WI38 (cell line): ENCODE data around the gene SUCLG2.
A peak's percentile ranks its signal among the peaks of the same experiment; 100 is the strongest.

ENCODE experiments used
- H3K4me3 ChIP-seq: 2 replicates; pipeline ENCODE4 v1.5.1; 2011; ENCODE audit warnings: low read depth, mild to moderate bottlenecking, control low read depth, low read length
- TF ChIP-seq, protein P1 (sequence below): IDR thresholded peaks from 2 replicates; pipeline ENCODE4 v1.5.1; 2012; ENCODE audit warnings: low read depth, mild to moderate bottlenecking, control low read depth, low read length

The SUCLG2 gene

DNA sequence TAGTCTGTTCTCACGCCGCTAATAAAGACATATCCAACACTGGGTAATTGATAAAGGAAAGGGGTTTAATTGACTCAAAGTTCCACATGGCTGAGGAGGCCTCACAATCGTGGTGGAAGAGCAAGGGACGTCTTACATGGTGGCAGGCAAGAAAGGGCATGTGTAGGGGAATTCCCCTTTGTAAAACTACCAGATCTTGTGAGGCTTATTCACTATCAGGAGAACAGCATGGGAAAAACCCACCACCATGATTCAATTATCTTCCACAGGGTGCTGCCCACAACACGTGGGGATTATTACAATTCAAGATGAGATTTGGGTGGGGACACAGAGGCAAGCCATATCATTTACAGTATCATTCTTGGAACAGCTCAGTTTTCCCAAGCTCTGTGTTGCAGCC, 268.0 kb downstream of the SUCLG2 start:
- H3K4me3 ChIP-seq, result no peak overlapping the region
- TF ChIP-seq, protein P1, sequence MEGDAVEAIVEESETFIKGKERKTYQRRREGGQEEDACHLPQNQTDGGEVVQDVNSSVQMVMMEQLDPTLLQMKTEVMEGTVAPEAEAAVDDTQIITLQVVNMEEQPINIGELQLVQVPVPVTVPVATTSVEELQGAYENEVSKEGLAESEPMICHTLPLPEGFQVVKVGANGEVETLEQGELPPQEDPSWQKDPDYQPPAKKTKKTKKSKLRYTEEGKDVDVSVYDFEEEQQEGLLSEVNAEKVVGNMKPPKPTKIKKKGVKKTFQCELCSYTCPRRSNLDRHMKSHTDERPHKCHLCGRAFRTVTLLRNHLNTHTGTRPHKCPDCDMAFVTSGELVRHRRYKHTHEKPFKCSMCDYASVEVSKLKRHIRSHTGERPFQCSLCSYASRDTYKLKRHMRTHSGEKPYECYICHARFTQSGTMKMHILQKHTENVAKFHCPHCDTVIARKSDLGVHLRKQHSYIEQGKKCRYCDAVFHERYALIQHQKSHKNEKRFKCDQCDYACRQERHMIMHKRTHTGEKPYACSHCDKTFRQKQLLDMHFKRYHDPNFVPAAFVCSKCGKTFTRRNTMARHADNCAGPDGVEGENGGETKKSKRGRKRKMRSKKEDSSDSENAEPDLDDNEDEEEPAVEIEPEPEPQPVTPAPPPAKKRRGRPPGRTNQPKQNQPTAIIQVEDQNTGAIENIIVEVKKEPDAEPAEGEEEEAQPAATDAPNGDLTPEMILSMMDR, result no peak

DNA sequence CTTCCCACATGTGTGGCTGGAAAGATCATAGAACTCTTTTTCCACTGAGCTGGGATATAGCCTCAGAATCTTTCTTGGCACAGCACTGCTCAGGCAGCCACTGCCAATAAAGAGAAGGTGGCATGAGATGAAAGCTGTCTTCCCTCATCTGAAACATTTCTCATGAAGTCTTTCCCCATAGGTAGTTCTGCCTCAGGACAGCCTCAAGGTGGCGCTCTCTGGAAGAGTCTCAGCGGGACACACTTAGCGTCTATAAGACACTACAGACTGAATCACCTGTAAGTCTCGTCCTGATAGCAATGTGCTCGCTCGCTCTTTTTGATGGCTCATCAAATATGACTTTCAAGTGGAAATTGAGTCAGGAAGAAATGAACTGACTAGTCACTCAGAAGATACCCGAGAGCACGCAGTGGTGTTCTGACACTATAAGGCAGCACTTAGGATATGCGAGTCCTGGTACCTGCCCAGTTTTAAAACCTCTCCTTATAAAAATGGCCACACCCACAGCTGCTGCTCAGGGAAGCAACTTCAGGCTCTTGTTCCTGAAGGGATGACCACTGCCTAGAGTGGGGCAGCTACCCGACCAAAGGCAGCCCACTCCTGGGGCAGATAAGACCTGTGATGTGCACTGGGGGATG, 269.5 kb downstream of the SUCLG2 start:
- TF ChIP-seq, protein P1, result peak; percentile 49

GRCh38 chr3:67384016-67384415, 270.4 kb downstream of the SUCLG2 start:
- no peak overlapping the region for H3K4me3 ChIP-seq
- TF ChIP-seq, protein P1, result no peak

More for the DNA sequence above, 269.5 kb downstream of the SUCLG2 start:
- H3K4me3 ChIP-seq, result no peak overlapping the region

- TF ChIP-seq, protein P1, result no peak
- H3K4me3 ChIP-seq, result no peak overlapping the region
These were observed 271.0 kb downstream of the SUCLG2 start for GRCh38 chr3:67383379-67383778.

- H3K4me3 ChIP-seq, result no peak overlapping the region
- TF ChIP-seq, protein P1, result no peak
These were observed 271.9 kb downstream of the SUCLG2 start for GRCh38 chr3:67382536-67382935.

DNA sequence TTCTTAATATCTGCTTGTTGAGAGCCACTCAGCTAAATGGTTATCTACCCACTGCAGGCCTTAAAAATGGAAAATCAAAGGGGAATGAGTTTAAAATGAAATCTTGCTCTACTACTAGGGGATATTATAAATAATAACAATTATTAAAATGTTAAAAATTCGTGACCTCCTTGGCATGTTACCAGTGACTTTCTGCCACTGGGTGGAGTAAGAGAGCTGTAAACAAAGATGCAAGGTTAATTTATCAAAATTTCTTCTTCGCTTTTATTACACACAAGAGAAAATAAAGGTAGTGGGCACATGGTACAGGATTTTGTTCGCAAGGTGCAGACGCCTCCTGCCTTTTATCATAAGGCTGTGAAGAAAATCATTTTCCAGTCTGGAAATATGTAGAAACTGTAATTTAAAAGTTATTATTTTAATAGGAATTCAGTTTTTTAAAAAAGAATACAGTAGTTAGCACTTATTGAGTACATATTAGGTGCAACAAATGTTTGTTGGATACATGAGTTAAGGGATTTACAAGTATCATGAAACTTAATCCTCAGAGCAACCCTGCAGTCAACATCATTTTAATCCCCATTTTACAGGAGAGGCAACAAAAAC, 272.6 kb downstream of the SUCLG2 start:
- TF ChIP-seq, protein P1, result 0 out of 2 replicates have a peak, but pooled peaks have one; percentile 41

GRCh38 chr3:67380118-67380517, 274.3 kb downstream of the SUCLG2 start:
- no peak overlapping the region for H3K4me3 ChIP-seq
- TF ChIP-seq, protein P1, result no peak

More for the DNA sequence above, 272.6 kb downstream of the SUCLG2 start:
- H3K4me3 ChIP-seq, result no peak overlapping the region
